Lower leg skin (tissue), 4 donors: ENCODE measurements around the gene GABBR2. TPM values are rescaled to one million over a fixed set of nuclear protein-coding genes. Genes with fewer than 3 reads are reported as not detected.
A peak's percentile ranks its signal among the peaks of the same experiment; 100 is the strongest.

Source experiments
- DNase-seq, 2 donors: peaks; one replicate each; pipeline ENCODE4 v3.0.0-alpha.2; 2019; ENCODE audit warnings: low spot score in 2 of 2
- H3K4me3 ChIP-seq: fragments of 200-600 bp; sonication (generic); 2 replicates; pipeline ENCODE4 v1.5.1; 2017; ENCODE audit warnings: mild to moderate bottlenecking, low read depth; ENCODE audit not compliant: poor library complexity, severe bottlenecking
- POLR2A ChIP-seq, 2 donors: fragments of 450-650 bp; IDR thresholded peaks; one replicate each; pipeline ENCODE4 v1.6.1; 2016 to 2017; ENCODE audit warnings: antibody characterized with exemption in 2 of 2, mild to moderate bottlenecking in 1 of 2, moderate library complexity in 1 of 2
- WGBS, 2 donors: methylation state at CpG; one replicate each; pipeline ENCODE4 v1.1.5; 2018; 5-methylcytosine and 5-hydroxymethylcytosine counted together
- intact Hi-C: fragments of 100-400 bp; cut with DNase I; formaldehyde crosslinking; loops from one replicate; pipeline ENCODE4 v1.15.0; 2023; ENCODE audit warnings: low total_unique reads
- total RNA-seq, 4 donors: library from RNA; depleted of rRNA; stranded (reverse); fragments of >200 nt; gene quantifications; one replicate each; pipeline ENCODE4 v1.1.0, GENCODE V29; 2016
- TF ChIP-seq, protein P1 (sequence below), 3 donors: fragments of 450-650 bp; IDR thresholded peaks; one replicate each; pipeline ENCODE4 v1.5.1; 2016; ENCODE audit warnings: antibody characterized with exemption in 3 of 3, mild to moderate bottlenecking in 3 of 3, moderate library complexity in 2 of 3

Gene GABBR2
- total RNA-seq, 4 donors from 2014 or later: 0.23 to 4.2 TPM; not detected in 2

DNA sequence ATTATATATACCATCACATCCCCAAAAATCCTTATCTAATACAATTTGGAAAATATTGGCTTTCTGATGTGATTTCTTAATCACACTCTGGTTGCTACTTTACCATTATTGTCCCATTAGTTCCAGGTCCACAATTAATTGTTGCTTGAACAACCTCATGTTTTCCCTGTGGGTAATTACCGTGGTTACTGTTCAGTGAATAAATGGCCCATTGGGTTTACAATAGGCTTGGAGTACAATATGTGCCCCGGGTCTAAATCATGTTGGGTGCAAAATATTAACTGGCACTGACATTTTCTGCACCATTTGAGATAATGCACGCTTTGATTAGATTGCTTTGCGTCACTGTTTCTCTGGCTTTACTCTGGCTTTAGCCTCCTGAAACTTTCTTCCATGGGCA lies 163.7 kb downstream of the GABBR2 start:
- intact Hi-C loops: no loop called here
- WGBS, 2 donors: 78 to 82% methylated on average over 4 of the region's 4 CpGs
- no peak for DNase-seq
- H3K4me3 ChIP-seq: no peak overlapping the region
- TF ChIP-seq, protein P1, sequence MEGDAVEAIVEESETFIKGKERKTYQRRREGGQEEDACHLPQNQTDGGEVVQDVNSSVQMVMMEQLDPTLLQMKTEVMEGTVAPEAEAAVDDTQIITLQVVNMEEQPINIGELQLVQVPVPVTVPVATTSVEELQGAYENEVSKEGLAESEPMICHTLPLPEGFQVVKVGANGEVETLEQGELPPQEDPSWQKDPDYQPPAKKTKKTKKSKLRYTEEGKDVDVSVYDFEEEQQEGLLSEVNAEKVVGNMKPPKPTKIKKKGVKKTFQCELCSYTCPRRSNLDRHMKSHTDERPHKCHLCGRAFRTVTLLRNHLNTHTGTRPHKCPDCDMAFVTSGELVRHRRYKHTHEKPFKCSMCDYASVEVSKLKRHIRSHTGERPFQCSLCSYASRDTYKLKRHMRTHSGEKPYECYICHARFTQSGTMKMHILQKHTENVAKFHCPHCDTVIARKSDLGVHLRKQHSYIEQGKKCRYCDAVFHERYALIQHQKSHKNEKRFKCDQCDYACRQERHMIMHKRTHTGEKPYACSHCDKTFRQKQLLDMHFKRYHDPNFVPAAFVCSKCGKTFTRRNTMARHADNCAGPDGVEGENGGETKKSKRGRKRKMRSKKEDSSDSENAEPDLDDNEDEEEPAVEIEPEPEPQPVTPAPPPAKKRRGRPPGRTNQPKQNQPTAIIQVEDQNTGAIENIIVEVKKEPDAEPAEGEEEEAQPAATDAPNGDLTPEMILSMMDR (IDR thresholded peaks at IDR 0.05): no peak
- TF ChIP-seq POLR2A (IDR thresholded peaks at IDR 0.05): no peak

DNA sequence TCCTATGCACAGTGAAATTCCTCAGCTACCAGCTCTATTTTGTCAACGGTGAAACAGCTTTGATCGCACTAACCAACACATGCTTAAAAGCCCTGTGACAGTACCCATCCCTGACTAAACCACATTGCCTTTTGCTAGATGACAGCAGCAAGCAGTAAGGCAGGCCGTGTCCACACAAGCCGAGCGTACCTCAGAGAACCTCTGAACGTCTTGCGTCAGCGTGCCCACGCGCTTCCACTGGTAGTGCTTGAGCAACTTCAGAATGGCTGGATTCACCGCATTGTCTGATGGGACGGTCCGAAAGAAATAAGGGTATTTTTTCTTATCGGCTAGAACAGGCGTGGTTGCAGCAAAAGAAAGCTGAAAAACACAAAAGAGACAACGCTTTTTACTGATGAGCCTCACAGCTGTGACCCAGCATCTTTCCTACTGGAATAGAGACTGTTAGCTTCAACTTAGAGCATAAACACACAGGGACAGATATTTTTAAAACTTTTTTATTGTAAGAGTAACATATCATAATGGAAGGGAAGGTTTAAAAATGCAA lies 167.0 kb downstream of the GABBR2 start:
- H3K4me3 ChIP-seq: no peak overlapping the region
- 84 to 87% methylated on average over 16 of the region's 16 CpGs for WGBS, 2 donors
- TF ChIP-seq, protein P1 (IDR thresholded peaks at IDR 0.05): no peak
- TF ChIP-seq POLR2A (IDR thresholded peaks at IDR 0.05): no peak
- DNase-seq: peak in 1 of 2 donors; percentile 45
- intact Hi-C loops: no loop called here

DNA sequence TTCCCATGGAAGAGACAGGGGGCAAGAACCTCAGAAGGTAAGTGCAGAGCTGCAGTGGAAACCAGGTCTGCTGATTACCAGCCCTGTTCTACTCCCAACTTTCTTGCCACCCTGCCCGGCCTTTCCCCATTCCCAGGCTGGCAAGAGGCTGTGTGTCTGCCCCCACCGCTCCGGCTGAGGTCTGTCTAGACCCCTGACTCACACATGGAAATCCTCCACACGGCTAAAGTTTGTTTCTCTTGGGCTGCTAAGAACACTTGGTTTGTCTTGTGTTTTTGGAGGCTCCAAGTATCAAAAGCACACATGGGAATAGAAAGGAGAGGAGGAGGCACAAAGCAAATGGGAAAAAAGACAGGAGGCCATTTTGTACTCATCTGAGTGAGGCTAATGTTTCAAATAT lies 168.3 kb downstream of the GABBR2 start:
- WGBS, 2 donors: 84 to 87% methylated on average over 4 of the region's 4 CpGs
- no peak for TF ChIP-seq POLR2A (IDR thresholded peaks at IDR 0.05)
- TF ChIP-seq, protein P1 (IDR thresholded peaks at IDR 0.05): no peak
- H3K4me3 ChIP-seq: no peak overlapping the region
- no peak for DNase-seq
- intact Hi-C loops: no loop called here

DNA sequence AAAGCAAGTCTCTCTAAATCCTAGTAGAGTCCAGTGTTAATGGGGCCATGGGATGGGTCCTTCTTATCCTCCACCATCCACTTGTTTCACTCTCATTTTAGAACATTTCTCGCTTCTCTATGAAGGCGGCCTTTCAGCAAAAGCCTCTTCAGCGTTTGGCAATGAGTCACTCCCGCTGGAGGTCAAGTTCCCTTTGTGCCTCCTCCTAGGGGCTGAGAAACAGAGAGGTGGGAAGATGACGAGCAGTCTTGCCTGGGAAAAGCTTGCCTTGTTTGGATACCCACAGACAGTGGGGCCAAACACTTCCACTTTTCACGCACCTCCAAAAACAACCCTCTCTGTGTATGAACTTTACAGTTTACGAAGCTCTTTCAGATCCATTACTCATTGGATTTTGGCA lies 168.8 kb downstream of the GABBR2 start:
- H3K4me3 ChIP-seq: no peak overlapping the region
- TF ChIP-seq, protein P1 (IDR thresholded peaks at IDR 0.05): no peak
- no peak for TF ChIP-seq POLR2A (IDR thresholded peaks at IDR 0.05)
- no peak for DNase-seq
- intact Hi-C loops: no loop called here
- WGBS, 2 donors: 82 to 83% methylated on average over 7 of the region's 7 CpGs

DNA sequence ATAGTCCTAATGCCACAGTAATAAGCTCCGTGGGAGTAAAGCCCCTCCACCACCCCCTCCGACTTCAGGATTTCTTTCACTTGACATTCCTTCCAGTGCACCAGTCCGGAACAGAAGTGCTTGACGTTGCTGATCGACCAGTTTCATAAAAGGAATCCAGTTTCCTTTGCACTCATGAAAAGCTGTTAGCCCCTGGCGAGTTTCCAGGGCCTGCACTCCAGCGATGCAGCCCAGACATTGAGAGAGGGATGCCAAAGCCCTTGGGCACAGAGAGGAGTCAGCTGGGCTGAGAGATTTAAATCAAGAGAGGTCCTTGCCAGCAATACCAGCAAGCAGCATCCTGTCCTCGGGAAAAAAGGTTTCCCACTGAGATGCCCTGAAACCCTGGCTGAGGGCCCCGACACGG lies 170.1 kb downstream of the GABBR2 start:
- TF ChIP-seq, protein P1 (IDR thresholded peaks at IDR 0.05): no peak
- no peak for TF ChIP-seq POLR2A (IDR thresholded peaks at IDR 0.05)
- WGBS, 2 donors: 21 to 30% methylated on average over 10 of the region's 10 CpGs
- intact Hi-C loops: no loop called here
- H3K4me3 ChIP-seq: no peak overlapping the region
- DNase-seq: no peak

DNA sequence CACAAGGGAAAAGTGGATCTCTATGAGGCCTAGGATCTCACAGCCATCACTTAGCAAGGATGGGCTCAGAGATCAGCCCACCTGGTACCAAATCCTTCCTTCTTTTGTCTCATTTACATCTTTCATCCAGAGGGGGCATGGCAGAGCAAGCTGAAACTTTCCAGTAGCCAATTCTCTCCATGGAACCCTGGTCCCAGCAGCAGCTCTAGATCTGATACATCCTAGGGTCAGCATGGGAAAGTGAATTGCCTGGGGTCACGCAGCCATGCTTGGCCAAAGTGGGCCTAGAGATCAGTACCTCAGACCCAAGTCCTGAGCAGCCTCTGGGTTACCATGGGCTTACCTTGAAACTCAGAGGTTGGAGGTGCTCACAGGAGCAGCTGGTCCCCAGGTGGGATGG lies 170.5 kb downstream of the GABBR2 start:
- 92 to 100% methylated on average over 1 of the region's 1 CpG for WGBS, 2 donors

More for the DNA sequence above, 170.5 kb downstream of the GABBR2 start:
- intact Hi-C loops: no loop called here
- H3K4me3 ChIP-seq: no peak overlapping the region
- DNase-seq: no peak
- TF ChIP-seq POLR2A (IDR thresholded peaks at IDR 0.05): no peak
- TF ChIP-seq, protein P1 (IDR thresholded peaks at IDR 0.05): no peak
